ENCODE results near the gene ABCA4.

GRCh38 chr1:94014087-94014486 is 106.9 kb downstream of the ABCA4 start:
- TF ChIP-seq CTCF (tag by site-specific recombination; IDR thresholded peaks at IDR 0.05), result no peak
- no peak for TF ChIP-seq ZNF133 (tag by site-specific recombination; IDR thresholded peaks at IDR 0.05)
- no peak for TF ChIP-seq PRDM10 (tag by site-specific recombination; IDR thresholded peaks at IDR 0.05)
- TF ChIP-seq ZBTB7A (tag by site-specific recombination; IDR thresholded peaks at IDR 0.05; ENCODE audit: low read depth), result no peak
- TF ChIP-seq ZNF211 (tag by site-specific recombination; IDR thresholded peaks at IDR 0.05; ENCODE audit: low read depth), result no peak
- TF ChIP-seq YY1 (tag by site-specific recombination; IDR thresholded peaks at IDR 0.05), result no peak
- no peak for TF ChIP-seq ZNF658 (tag by site-specific recombination; IDR thresholded peaks at IDR 0.05)
- no peak for TF ChIP-seq GFI1B (tag by site-specific recombination; IDR thresholded peaks at IDR 0.05)
- no peak for TF ChIP-seq ZBTB20 (tag by site-specific recombination; IDR thresholded peaks at IDR 0.05)

Data from HEK293 (cell line).